Measurements from ENCODE around the gene SLC13A4. TPM values are rescaled to one million over a fixed set of nuclear protein-coding genes. Genes with fewer than 3 reads are reported as not detected.

The SLC13A4 gene
- total and polyA plus RNA-seq, 4 donors = 0.01 to 0.17 (median 0.10) TPM

DNA sequence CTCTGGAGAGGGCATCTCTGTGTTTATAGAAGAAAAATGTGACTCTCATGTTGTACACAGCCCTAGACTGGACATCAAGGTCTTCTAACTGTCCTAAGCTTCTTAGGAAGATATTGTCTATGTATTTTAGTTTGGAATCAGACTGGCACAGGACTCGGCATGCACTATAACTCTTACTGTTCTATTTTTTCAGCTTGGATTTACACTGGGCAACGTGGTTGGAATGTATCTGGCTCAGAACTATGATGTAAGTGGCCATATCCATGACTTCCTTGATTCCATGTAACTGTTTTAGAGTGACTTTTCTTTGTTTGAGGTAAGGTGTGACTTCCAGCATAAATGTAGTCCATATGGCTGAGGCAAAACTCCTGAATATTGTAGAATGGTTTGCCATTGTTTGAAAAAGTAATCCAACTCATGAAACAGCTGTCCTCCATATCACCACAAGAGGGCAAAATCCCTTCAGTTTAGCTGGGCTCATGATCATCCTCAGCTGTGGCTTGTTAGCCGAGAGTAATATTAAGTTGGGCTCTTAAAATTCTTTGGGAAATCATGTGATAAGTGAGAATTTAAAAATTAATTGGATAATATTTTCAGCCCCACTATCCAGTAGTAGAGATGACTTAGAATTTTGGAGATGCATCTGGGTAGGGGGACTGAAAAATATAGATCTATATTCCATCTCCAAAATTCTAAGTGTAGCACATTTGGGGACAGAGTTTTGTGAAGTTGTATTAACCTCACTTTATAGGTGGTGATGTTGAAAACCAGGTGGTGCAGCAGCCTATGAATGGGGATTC lies 55.2 kb downstream of the SLC13A4 start (continued):
- TF ChIP-seq, protein P1, sequence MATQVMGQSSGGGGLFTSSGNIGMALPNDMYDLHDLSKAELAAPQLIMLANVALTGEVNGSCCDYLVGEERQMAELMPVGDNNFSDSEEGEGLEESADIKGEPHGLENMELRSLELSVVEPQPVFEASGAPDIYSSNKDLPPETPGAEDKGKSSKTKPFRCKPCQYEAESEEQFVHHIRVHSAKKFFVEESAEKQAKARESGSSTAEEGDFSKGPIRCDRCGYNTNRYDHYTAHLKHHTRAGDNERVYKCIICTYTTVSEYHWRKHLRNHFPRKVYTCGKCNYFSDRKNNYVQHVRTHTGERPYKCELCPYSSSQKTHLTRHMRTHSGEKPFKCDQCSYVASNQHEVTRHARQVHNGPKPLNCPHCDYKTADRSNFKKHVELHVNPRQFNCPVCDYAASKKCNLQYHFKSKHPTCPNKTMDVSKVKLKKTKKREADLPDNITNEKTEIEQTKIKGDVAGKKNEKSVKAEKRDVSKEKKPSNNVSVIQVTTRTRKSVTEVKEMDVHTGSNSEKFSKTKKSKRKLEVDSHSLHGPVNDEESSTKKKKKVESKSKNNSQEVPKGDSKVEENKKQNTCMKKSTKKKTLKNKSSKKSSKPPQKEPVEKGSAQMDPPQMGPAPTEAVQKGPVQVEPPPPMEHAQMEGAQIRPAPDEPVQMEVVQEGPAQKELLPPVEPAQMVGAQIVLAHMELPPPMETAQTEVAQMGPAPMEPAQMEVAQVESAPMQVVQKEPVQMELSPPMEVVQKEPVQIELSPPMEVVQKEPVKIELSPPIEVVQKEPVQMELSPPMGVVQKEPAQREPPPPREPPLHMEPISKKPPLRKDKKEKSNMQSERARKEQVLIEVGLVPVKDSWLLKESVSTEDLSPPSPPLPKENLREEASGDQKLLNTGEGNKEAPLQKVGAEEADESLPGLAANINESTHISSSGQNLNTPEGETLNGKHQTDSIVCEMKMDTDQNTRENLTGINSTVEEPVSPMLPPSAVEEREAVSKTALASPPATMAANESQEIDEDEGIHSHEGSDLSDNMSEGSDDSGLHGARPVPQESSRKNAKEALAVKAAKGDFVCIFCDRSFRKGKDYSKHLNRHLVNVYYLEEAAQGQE (IDR thresholded peaks at IDR 0.05) = no peak

DNA sequence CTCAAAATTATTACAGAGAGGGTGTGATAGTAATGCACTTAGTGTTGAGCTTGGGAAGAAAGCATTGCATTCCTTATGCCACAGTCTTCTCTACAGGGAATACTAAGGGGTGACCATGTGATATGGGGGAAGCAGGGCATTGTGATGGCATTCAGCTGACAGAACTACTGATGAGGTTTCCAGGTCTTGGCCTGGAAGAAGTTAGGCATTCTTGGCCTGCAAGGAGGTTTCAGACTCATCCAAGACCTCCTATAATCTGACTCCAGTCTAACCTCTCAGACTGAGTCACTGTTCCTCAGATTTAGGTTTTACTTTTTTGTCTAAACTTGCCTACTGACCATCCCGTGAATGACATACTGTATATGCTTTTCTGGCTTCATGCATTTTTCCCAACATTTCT lies 57.8 kb downstream of the SLC13A4 start:
- Histone ChIP-seq H3K4me1 (ENCODE audit: control insufficient read depth in 4 of 4, insufficient read depth in 4 of 4, low read length in 3 of 4) (peaks cover 0 to 1% (median 0%) of the 10 kb centered on the region in 4 donors), H3K4me3 (ENCODE audit: low read depth in 1 of 3, low read length in 3 of 3) (no peak overlapping the region), H3K9ac (ENCODE audit: low read depth in 1 of 2, low read length in 2 of 2) (no peak overlapping the region), H3K36me3 (ENCODE audit: control insufficient read depth in 4 of 4, insufficient read depth in 3 of 4, low read depth in 1 of 4, low read length in 3 of 4) (peaks cover 0 to 3% (median 0%) of the 10 kb centered on the region in 4 donors), H3K27ac (ENCODE audit: low read depth in 1 of 2, low read length in 2 of 2) (no peak overlapping the region), H3K27me3 (ENCODE audit: control insufficient read depth in 4 of 4, insufficient read depth in 4 of 4, low read length in 3 of 4) (no peaks in the 10 kb centered on the region), H3K9me3 (ENCODE audit: control insufficient read depth in 4 of 4, low read length in 3 of 4) (no peaks in the 10 kb centered on the region)
- WGBS = 79% methylated on average over 1 of the region's 1 CpG
- TF ChIP-seq RXRA (IDR thresholded peaks at IDR 0.05) = no peak
- TF ChIP-seq, protein P2, sequence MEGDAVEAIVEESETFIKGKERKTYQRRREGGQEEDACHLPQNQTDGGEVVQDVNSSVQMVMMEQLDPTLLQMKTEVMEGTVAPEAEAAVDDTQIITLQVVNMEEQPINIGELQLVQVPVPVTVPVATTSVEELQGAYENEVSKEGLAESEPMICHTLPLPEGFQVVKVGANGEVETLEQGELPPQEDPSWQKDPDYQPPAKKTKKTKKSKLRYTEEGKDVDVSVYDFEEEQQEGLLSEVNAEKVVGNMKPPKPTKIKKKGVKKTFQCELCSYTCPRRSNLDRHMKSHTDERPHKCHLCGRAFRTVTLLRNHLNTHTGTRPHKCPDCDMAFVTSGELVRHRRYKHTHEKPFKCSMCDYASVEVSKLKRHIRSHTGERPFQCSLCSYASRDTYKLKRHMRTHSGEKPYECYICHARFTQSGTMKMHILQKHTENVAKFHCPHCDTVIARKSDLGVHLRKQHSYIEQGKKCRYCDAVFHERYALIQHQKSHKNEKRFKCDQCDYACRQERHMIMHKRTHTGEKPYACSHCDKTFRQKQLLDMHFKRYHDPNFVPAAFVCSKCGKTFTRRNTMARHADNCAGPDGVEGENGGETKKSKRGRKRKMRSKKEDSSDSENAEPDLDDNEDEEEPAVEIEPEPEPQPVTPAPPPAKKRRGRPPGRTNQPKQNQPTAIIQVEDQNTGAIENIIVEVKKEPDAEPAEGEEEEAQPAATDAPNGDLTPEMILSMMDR (IDR thresholded peaks at IDR 0.05; ENCODE audit: low read depth, low read length, missing input control) = no peak
- TF ChIP-seq, protein P3, sequence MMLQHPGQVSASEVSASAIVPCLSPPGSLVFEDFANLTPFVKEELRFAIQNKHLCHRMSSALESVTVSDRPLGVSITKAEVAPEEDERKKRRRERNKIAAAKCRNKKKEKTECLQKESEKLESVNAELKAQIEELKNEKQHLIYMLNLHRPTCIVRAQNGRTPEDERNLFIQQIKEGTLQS (IDR thresholded peaks at IDR 0.05) = no peak
- TF ChIP-seq JUND (IDR thresholded peaks at IDR 0.05) = no peak
- TF ChIP-seq EGR1 (IDR thresholded peaks at IDR 0.05; ENCODE audit: low read depth in 2 of 2) = no peak
- TF ChIP-seq YY1 (IDR thresholded peaks at IDR 0.05) = no peak
- TF ChIP-seq, protein P1 (IDR thresholded peaks at IDR 0.05) = no peak
- no peak for TF ChIP-seq SP1 (IDR thresholded peaks at IDR 0.05)
- TF ChIP-seq, protein P4, sequence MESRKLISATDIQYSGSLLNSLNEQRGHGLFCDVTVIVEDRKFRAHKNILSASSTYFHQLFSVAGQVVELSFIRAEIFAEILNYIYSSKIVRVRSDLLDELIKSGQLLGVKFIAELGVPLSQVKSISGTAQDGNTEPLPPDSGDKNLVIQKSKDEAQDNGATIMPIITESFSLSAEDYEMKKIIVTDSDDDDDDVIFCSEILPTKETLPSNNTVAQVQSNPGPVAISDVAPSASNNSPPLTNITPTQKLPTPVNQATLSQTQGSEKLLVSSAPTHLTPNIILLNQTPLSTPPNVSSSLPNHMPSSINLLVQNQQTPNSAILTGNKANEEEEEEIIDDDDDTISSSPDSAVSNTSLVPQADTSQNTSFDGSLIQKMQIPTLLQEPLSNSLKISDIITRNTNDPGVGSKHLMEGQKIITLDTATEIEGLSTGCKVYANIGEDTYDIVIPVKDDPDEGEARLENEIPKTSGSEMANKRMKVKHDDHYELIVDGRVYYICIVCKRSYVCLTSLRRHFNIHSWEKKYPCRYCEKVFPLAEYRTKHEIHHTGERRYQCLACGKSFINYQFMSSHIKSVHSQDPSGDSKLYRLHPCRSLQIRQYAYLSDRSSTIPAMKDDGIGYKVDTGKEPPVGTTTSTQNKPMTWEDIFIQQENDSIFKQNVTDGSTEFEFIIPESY (IDR thresholded peaks at IDR 0.05) = no peak
- TF ChIP-seq, protein P5, sequence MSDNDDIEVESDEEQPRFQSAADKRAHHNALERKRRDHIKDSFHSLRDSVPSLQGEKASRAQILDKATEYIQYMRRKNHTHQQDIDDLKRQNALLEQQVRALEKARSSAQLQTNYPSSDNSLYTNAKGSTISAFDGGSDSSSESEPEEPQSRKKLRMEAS (IDR thresholded peaks at IDR 0.05) = no peak
- no peak for DNase-seq (ENCODE audit: low spot score)

All from liver (tissue), 9 donors.